Measurements from ENCODE around the gene INPP5A.
A peak's percentile ranks its signal among the peaks of the same experiment; 100 is the strongest.
"Not testable (repeated sequence)": the region's sequence is repeated elsewhere in the genome, so short reads cannot be mapped to it uniquely, and the experiment has no call there.

INPP5A gene

GRCh38 chr10:132550366-132551092, 12.9 kb downstream of the INPP5A start:
- no peak for DNase-seq

GRCh38 chr10:132551093-132551807, 13.7 kb downstream of the INPP5A start:
- DNase-seq, result peak in 1 of 2 experiments; percentile 47

GRCh38 chr10:132551808-132552130, 14.2 kb downstream of the INPP5A start:
- DNase-seq, result no peak

- DNase-seq, result not testable (repeated sequence)
Measured at GRCh38 chr10:132552635-132553034, 15.0 kb downstream of the INPP5A start.

- DNase-seq, result not testable (repeated sequence)
Measured at GRCh38 chr10:132553568-132553967, 16.0 kb downstream of the INPP5A start.

GRCh38 chr10:132554053-132554990, 16.7 kb downstream of the INPP5A start:
- no peak for DNase-seq

GRCh38 chr10:132554991-132555647, 17.5 kb downstream of the INPP5A start:
- peak in 1 of 2 experiments; percentile 55 for DNase-seq

- no peak for DNase-seq
Measured at GRCh38 chr10:132555648-132556575, 18.3 kb downstream of the INPP5A start.

GRCh38 chr10:132556994-132557441, 19.4 kb downstream of the INPP5A start:
- no peak for DNase-seq

- no peak for DNase-seq
Measured at GRCh38 chr10:132557696-132558515, 20.3 kb downstream of the INPP5A start.

GRCh38 chr10:132558516-132559413, 21.2 kb downstream of the INPP5A start:
- no peak for DNase-seq

- DNase-seq, result no peak
Measured at GRCh38 chr10:132559538-132559937, 22.0 kb downstream of the INPP5A start.

- DNase-seq, result no peak
Measured at GRCh38 chr10:132560241-132560731, 22.7 kb downstream of the INPP5A start.

GRCh38 chr10:132562177-132562915, 24.8 kb downstream of the INPP5A start:
- no peak for DNase-seq

- DNase-seq, result no peak
Measured at GRCh38 chr10:132562916-132563456, 25.4 kb downstream of the INPP5A start.

GRCh38 chr10:132563485-132564248, 26.1 kb downstream of the INPP5A start:
- DNase-seq, result no peak

- DNase-seq, result no peak
Measured at GRCh38 chr10:132564249-132564605, 26.6 kb downstream of the INPP5A start.

- no peak for DNase-seq
Measured at GRCh38 chr10:132564690-132565089, 27.1 kb downstream of the INPP5A start.
